GM12865 (cell line): ENCODE measurements around the gene AIF1.
A peak's percentile ranks its signal among the peaks of the same experiment; 100 is the strongest.

ENCODE experiments used
- DNase-seq: peaks from one replicate; pipeline ENCODE4 v3.0.0; 2010; ENCODE audit warnings: low read depth
- H3K4me3 ChIP-seq: 2 replicates; pipeline ENCODE4 v1.5.1; 2011; ENCODE audit warnings: mild to moderate bottlenecking, low read depth, low read length, control low read depth
- CTCF ChIP-seq: IDR thresholded peaks from 2 replicates; pipeline ENCODE4 v1.5.1; 2011; ENCODE audit warnings: low read length, control low read depth, low read depth, inconsistent platforms; ENCODE audit not compliant: insufficient read depth; ENCODE audit errors: missing control alignments

The AIF1 gene

GRCh38 chr6:31573239-31574105 lies 41.6 kb upstream of the AIF1 start:
- TF ChIP-seq CTCF, result no peak
- no peak for DNase-seq
- peak overlapping the region; percentile 73 for H3K4me3 ChIP-seq

- peak; percentile 70 for DNase-seq
- H3K4me3 ChIP-seq, result peak overlapping the region; percentile 73
Measured at GRCh38 chr6:31574106-31575061, 40.6 kb upstream of the AIF1 start.

GRCh38 chr6:31575335-31575901 lies 39.6 kb upstream of the AIF1 start, which contains the start of gene TNF:
Gene TNF (plus strand): TSS chr6:31575565. CDS start chr6:31575742, 177 bp downstream.
- TF ChIP-seq CTCF, result no peak
- DNase-seq, result peak; percentile 94
- H3K4me3 ChIP-seq, result peak within 1 kb of the TSS; percentile 73

More at GRCh38 chr6:31574106-31575061, 40.6 kb upstream of the AIF1 start:
- no peak for TF ChIP-seq CTCF

GRCh38 chr6:31575952-31576685 lies 38.9 kb upstream of the AIF1 start:
- H3K4me3 ChIP-seq, result peak overlapping the region; percentile 73
- DNase-seq, result no peak
- TF ChIP-seq CTCF, result no peak

GRCh38 chr6:31576897-31577578 lies 38.0 kb upstream of the AIF1 start:
- peak; percentile 78 for DNase-seq
- peak overlapping the region; percentile 73 for H3K4me3 ChIP-seq
- no peak for TF ChIP-seq CTCF

- no peak for TF ChIP-seq CTCF
- H3K4me3 ChIP-seq, result peak overlapping the region; percentile 73
- DNase-seq, result peak; percentile 15
Measured at GRCh38 chr6:31577579-31577966, 37.5 kb upstream of the AIF1 start.
